B cell (primary cell): Measurements from ENCODE around the gene WFS1. TPM values are rescaled to one million over a fixed set of nuclear protein-coding genes. Genes with fewer than 3 reads are reported as not detected.

Experiments used
- ATAC-seq: fragments of 200-7000 bp; cut with Tn5 transposase; one replicate; pipeline ENCODE4 v1.10.0; 2021; ENCODE audit warnings: low read depth, mild to moderate bottlenecking, moderate number of reproducible peaks, moderate library complexity
- CTCF ChIA-PET: fragments of 350-600 bp; sonication (Branson Sonifier 250); formaldehyde crosslinking; loops from one replicate; lab custom pipeline; 2021; ENCODE audit warnings: antibody characterized with exemption, inconsistent platforms; lab: Charles Lee
- POLR2A ChIA-PET: fragments of 350-600 bp; sonication (Branson Sonifier 250); formaldehyde crosslinking; loops from one replicate; lab custom pipeline; 2021; ENCODE audit warnings: antibody characterized with exemption; lab: Charles Lee
- DNase-seq: peaks from one replicate; pipeline ENCODE4 v3.0.0; 2013
- H2AFZ ChIP-seq: 2 replicates; pipeline ENCODE4 v1.6.1; 2012; ENCODE audit warnings: mild to moderate bottlenecking, low read depth, low read length; ENCODE audit not compliant: insufficient read depth, poor library complexity, severe bottlenecking
- H3K27ac ChIP-seq, 2 donors: 1 replicate in 1 of 2; 2 replicates in 1 of 2; pipeline ENCODE4 v1.5.1; 2012 to 2013; ENCODE audit warnings: low read length in 2 of 2, mild to moderate bottlenecking in 2 of 2, moderate library complexity in 1 of 2
- H3K27me3 ChIP-seq, 4 experiments: fragments of 200-600 bp in 1 of 4; sonication (generic) in 1 of 4; replicated peaks in 1 of 4; 1 replicate in 2 of 4; 2 replicates in 2 of 4; pipeline versions ENCODE4 v1.6.1 to v1.7.0; 2013 to 2016; ENCODE audit warnings: low read length in 3 of 4, mild to moderate bottlenecking in 2 of 4, mixed read lengths in 1 of 4, moderate library complexity in 1 of 4; ENCODE audit not compliant: insufficient read depth in 4 of 4, control insufficient read depth in 3 of 4; ENCODE audit errors: control extremely low read depth in 1 of 4
- H3K36me3 ChIP-seq, 2 experiments: replicated peaks in 1 of 2; 1 replicate in 1 of 2; 2 replicates in 1 of 2; pipeline versions ENCODE4 v1.6.1 to v1.7.1; 2013; ENCODE audit warnings: low read length in 1 of 2; ENCODE audit not compliant: insufficient read depth in 2 of 2, control insufficient read depth in 1 of 2; ENCODE audit errors: control extremely low read depth in 1 of 2, extremely low read depth in 1 of 2
- H3K4me1 ChIP-seq, 2 donors: fragments of 200-600 bp in 1 of 2; sonication (generic) in 1 of 2; 1 replicate in 1 of 2; 2 replicates in 1 of 2; pipeline versions ENCODE4 v1.5.1 to v1.6.1; 2013 to 2017; ENCODE audit warnings: low read length in 2 of 2; ENCODE audit not compliant: control insufficient read depth in 2 of 2, insufficient read depth in 2 of 2
- H3K4me2 ChIP-seq: replicated peaks from 2 replicates; pipeline ENCODE3; 2012; ENCODE audit warnings: mild to moderate bottlenecking, low read depth, low read length; ENCODE audit not compliant: poor library complexity, severe bottlenecking
- H3K4me3 ChIP-seq, 5 experiments: fragments of 200-600 bp in 1 of 5; sonication (generic) in 1 of 5; 1 replicate in 3 of 5; 2 replicates in 2 of 5; pipeline versions ENCODE4 v1.5.1 to v1.7.0; 2011 to 2016; ENCODE audit warnings: low read length in 4 of 5, mild to moderate bottlenecking in 4 of 5, low read depth in 2 of 5, control low read depth in 1 of 5, moderate library complexity in 1 of 5; ENCODE audit not compliant: insufficient read depth in 1 of 5; ENCODE audit errors: control extremely low read depth in 1 of 5, extremely low read depth in 1 of 5
- H3K79me2 ChIP-seq: fragments of 200-600 bp; sonication (generic); one replicate; pipeline ENCODE4 v1.6.0; 2016; ENCODE audit warnings: low read length; ENCODE audit not compliant: control insufficient read depth, insufficient read depth
- H3K9ac ChIP-seq: fragments of 200-600 bp; sonication (generic); 2 replicates; pipeline ENCODE4 v1.6.1; 2017; ENCODE audit warnings: mild to moderate bottlenecking, low read length, moderate library complexity
- H3K9me3 ChIP-seq, 3 donors: one replicate each; pipeline versions ENCODE4 v1.6.1 to v1.7.1; 2013; ENCODE audit warnings: low read length in 2 of 3; ENCODE audit not compliant: control insufficient read depth in 2 of 3, insufficient read depth in 1 of 3; ENCODE audit errors: control extremely low read depth in 1 of 3
- H4K20me1 ChIP-seq: 2 replicates; pipeline ENCODE4 v1.6.0; 2012; ENCODE audit warnings: mild to moderate bottlenecking, low read length; ENCODE audit not compliant: insufficient read depth, control insufficient read depth, poor library complexity, severe bottlenecking
- H3K27ac Mint-ChIP-seq: one replicate; pipeline ENCODE4 v1.8.0; 2021; ENCODE audit warnings: mixed read lengths
- H3K27me3 Mint-ChIP-seq: one replicate; pipeline ENCODE4 v1.8.0; 2021; ENCODE audit warnings: mixed read lengths
- H3K4me1 Mint-ChIP-seq: one replicate; pipeline ENCODE4 v1.8.0; 2021; ENCODE audit warnings: mixed read lengths
- H3K4me3 Mint-ChIP-seq: one replicate; pipeline ENCODE4 v1.8.0; 2021; ENCODE audit warnings: mixed read lengths
- H3K9me3 Mint-ChIP-seq: one replicate; pipeline ENCODE4 v1.8.0; 2022; ENCODE audit warnings: mixed read lengths; ENCODE audit not compliant: insufficient read depth
- CTCF ChIP-seq: fragments of 200-600 bp; IDR thresholded peaks from one replicate; pipeline ENCODE4 v1.8.0; 2022; ENCODE audit warnings: antibody characterized with exemption, mild to moderate bottlenecking
- EZH2 ChIP-seq: IDR thresholded peaks from 2 replicates; pipeline ENCODE4 v1.6.1; 2012; ENCODE audit warnings: borderline replicate concordance, low read depth, mild to moderate bottlenecking, moderate library complexity, low read length; ENCODE audit not compliant: insufficient read depth, poor library complexity, severe bottlenecking
- WGBS: methylation state at CpG from one replicate; pipeline ENCODE4 v1.1.5; 2013; ENCODE audit warnings: missing lambda C conversion rate; ENCODE audit not compliant: insufficient coverage; 5-methylcytosine and 5-hydroxymethylcytosine counted together
- intact Hi-C: fragments of 100-400 bp; cut with micrococcal nuclease; formaldehyde crosslinking; loops from one replicate; pipeline ENCODE4 v1.10.0; 2022
- polyA plus RNA-seq: library from polyadenylated mRNA; depleted of rRNA; stranded (reverse); fragments of >200 nt; gene quantifications from 2 replicates; pipeline ENCODE4 v1.2.3, GENCODE V29; 2012
- total RNA-seq, 2 donors: library from RNA; stranded (reverse); fragments of 120-200 nt in 1 of 2; gene quantifications; 1 replicate in 1 of 2; 2 replicates in 1 of 2; pipeline versions ENCODE4 v1.2.3 to v1.2.4, GENCODE V29; 2013 to 2022

The WFS1 gene
- total and polyA plus RNA-seq, 2 donors (not counting 1 experiment from before 2014, with no cell fraction given), result 5.8 to 6.7 TPM

GRCh38 chr4:6339818-6340445 is 70.3 kb downstream of the WFS1 start:
- H3K27me3 ChIP-seq, result peaks cover 0 to 38% (median 6%) of the 10 kb centered on the region in 4 experiments
- H3K36me3 ChIP-seq, result no peaks in the 10 kb centered on the region
- ChIA-PET CTCF (interaction anchor here (1.3 kb wide), 1 partner anchor 12 kb away, joined by 3 read pairs; no protein-coding TSS in a partner anchor), POLR2A (no interaction called here)
- Mint-ChIP-seq H3K4me1 (peaks cover 16% of the 10 kb centered on the region), H3K4me3 (no peak overlapping the region), H3K9me3 (no peaks in the 10 kb centered on the region), H3K27ac (no peak overlapping the region), H3K27me3 (peaks cover 48% of the 10 kb centered on the region)
- H4K20me1 ChIP-seq, result no peaks in the 10 kb centered on the region
- H3K9me3 ChIP-seq, result no peaks in the 10 kb centered on the region
- no peak overlapping the region for H2AFZ ChIP-seq
- DNase-seq (no peak), ATAC-seq (no peak)
- no peak overlapping the region for H3K9ac ChIP-seq
- no peak overlapping the region for H3K27ac ChIP-seq
- no peaks in the 10 kb centered on the region for H3K79me2 ChIP-seq
- TF ChIP-seq CTCF (no peak), EZH2 (no peak)
- H3K4me2 ChIP-seq, result no peak overlapping the region
- intact Hi-C loops, result no loop called here
- H3K4me3 ChIP-seq, result no peak overlapping the region
- peaks cover 12 to 13% of the 10 kb centered on the region in 2 donors for H3K4me1 ChIP-seq
- 84% methylated on average over 11 of the region's 13 CpGs for WGBS

- Mint-ChIP-seq H3K27ac (no peak overlapping the region), H3K4me3 (no peak overlapping the region), H3K4me1 (peaks cover 16% of the 10 kb centered on the region), H3K27me3 (peaks cover 42% of the 10 kb centered on the region), H3K9me3 (no peaks in the 10 kb centered on the region)
- Histone ChIP-seq H3K79me2 (no peaks in the 10 kb centered on the region), H2AFZ (no peak overlapping the region), H3K36me3 (no peaks in the 10 kb centered on the region), H3K4me3 (no peak overlapping the region), H3K27ac (no peak overlapping the region), H3K4me2 (no peak overlapping the region), H4K20me1 (no peaks in the 10 kb centered on the region), H3K4me1 (peaks cover 12 to 13% of the 10 kb centered on the region in 2 donors), H3K27me3 (peaks cover 0 to 33% (median 6%) of the 10 kb centered on the region in 4 experiments), H3K9me3 (peaks cover 0 to 6% (median 0%) of the 10 kb centered on the region in 3 donors), H3K9ac (no peak overlapping the region)
- TF ChIP-seq CTCF (no peak), EZH2 (no peak)
- 85% methylated on average over 9 of the region's 9 CpGs for whole genome bisulfite sequencing
- intact Hi-C loops, result no loop called here
- DNase-seq, result no peak
- ATAC-seq, result no peak
- ChIA-PET CTCF (interaction anchor here (1.3 kb wide), 1 partner anchor 13 kb away, joined by 3 read pairs; no protein-coding TSS in a partner anchor), POLR2A (no interaction called here)
Observed at GRCh38 chr4:6340446-6341015, 70.9 kb downstream of the WFS1 start.
